ENCODE data around the gene NOTUM.

Gene NOTUM

GRCh38 chr17:81909231-81909630 is 51.8 kb downstream of the NOTUM start:
- H3K9me3 ChIP-seq (ENCODE audit: insufficient read depth, low read length, severe bottlenecking) = no peaks in the 10 kb centered on the region
- peaks cover 25% of the 10 kb centered on the region for H3K4me1 ChIP-seq (ENCODE audit: insufficient read depth, low read length)
- H3K36me3 ChIP-seq (ENCODE audit: insufficient read depth, low read length) = peaks cover 81% of the 10 kb centered on the region
- no peak overlapping the region for H3K27ac ChIP-seq (ENCODE audit: low read length)
- ATAC-seq (ENCODE audit: insufficient read depth, low read depth) (no peak), DNase-seq (no peak)
- peaks cover 21% of the 10 kb centered on the region for H3K79me2 ChIP-seq (ENCODE audit: insufficient read depth, low read length)
- H3K9ac ChIP-seq (ENCODE audit: low read depth, low read length) = peak overlapping the region; percentile 70; the same call in 1 of the 2 replicates
- H2AFZ ChIP-seq (ENCODE audit: low read depth, low read length) = no peak overlapping the region
- H3K4me3 ChIP-seq (ENCODE audit: low read depth in 1 of 2, low read length in 2 of 2) = no peak overlapping the region
- no peaks in the 10 kb centered on the region for H3K27me3 ChIP-seq (ENCODE audit: insufficient read depth, low read length, poor library complexity)
- H4K20me1 ChIP-seq (ENCODE audit: insufficient read depth, low read length) = peaks cover 53% of the 10 kb centered on the region
- TF ChIP-seq CTCF (IDR thresholded peaks at IDR 0.05; ENCODE audit: borderline replicate concordance, extremely low read depth, low read length, poor library complexity, severe bottlenecking) (no peak), EZH2 (IDR thresholded peaks at IDR 0.05; ENCODE audit: borderline replicate concordance, low read depth, low read length, severe bottlenecking) (no peak)
- peak overlapping the region; percentile 76 for H3K4me2 ChIP-seq (ENCODE audit: insufficient read depth, low read length)

- no peaks in the 10 kb centered on the region for H3K9me3 ChIP-seq (ENCODE audit: insufficient read depth, low read length, severe bottlenecking)
- ATAC-seq (ENCODE audit: insufficient read depth, low read depth) (no peak), DNase-seq (no peak)
- H3K4me2 ChIP-seq (ENCODE audit: insufficient read depth, low read length) = 0 out of 2 replicates have a peak overlapping the region, but pooled peaks have one; percentile 5
- peaks cover 81% of the 10 kb centered on the region for H3K36me3 ChIP-seq (ENCODE audit: insufficient read depth, low read length)
- H3K9ac ChIP-seq (ENCODE audit: low read depth, low read length) = peak overlapping the region; percentile 70; the same call in 1 of the 2 replicates
- H3K27ac ChIP-seq (ENCODE audit: low read length) = no peak overlapping the region
- no peak overlapping the region for H3K4me3 ChIP-seq (ENCODE audit: low read depth in 1 of 2, low read length in 2 of 2)
- peaks cover 49% of the 10 kb centered on the region for H4K20me1 ChIP-seq (ENCODE audit: insufficient read depth, low read length)
- TF ChIP-seq EZH2 (IDR thresholded peaks at IDR 0.05; ENCODE audit: borderline replicate concordance, low read depth, low read length, severe bottlenecking) = no peak
- no peak for TF ChIP-seq CTCF (IDR thresholded peaks at IDR 0.05; ENCODE audit: borderline replicate concordance, extremely low read depth, low read length, poor library complexity, severe bottlenecking)
- H3K79me2 ChIP-seq (ENCODE audit: insufficient read depth, low read length) = peaks cover 21% of the 10 kb centered on the region
- no peaks in the 10 kb centered on the region for H3K27me3 ChIP-seq (ENCODE audit: insufficient read depth, low read length, poor library complexity)
- H3K4me1 ChIP-seq (ENCODE audit: insufficient read depth, low read length) = peaks cover 25% of the 10 kb centered on the region
- H2AFZ ChIP-seq (ENCODE audit: low read depth, low read length) = no peak overlapping the region
These were observed 52.2 kb downstream of the NOTUM start for GRCh38 chr17:81908793-81909192.

- Histone ChIP-seq H4K20me1 (ENCODE audit: insufficient read depth, low read length) (peaks cover 42% of the 10 kb centered on the region), H3K9me3 (ENCODE audit: insufficient read depth, low read length, severe bottlenecking) (no peaks in the 10 kb centered on the region), H3K9ac (ENCODE audit: low read depth, low read length) (no peak overlapping the region), H3K4me1 (ENCODE audit: insufficient read depth, low read length) (peaks cover 25% of the 10 kb centered on the region), H3K36me3 (ENCODE audit: insufficient read depth, low read length) (peaks cover 73% of the 10 kb centered on the region), H3K4me3 (ENCODE audit: low read depth in 1 of 2, low read length in 2 of 2) (no peak overlapping the region), H2AFZ (ENCODE audit: low read depth, low read length) (no peak overlapping the region), H3K79me2 (ENCODE audit: insufficient read depth, low read length) (peaks cover 21% of the 10 kb centered on the region), H3K27me3 (ENCODE audit: insufficient read depth, low read length, poor library complexity) (no peaks in the 10 kb centered on the region), H3K27ac (ENCODE audit: low read length) (no peak overlapping the region; the same call in 1 of the 2 replicates), H3K4me2 (ENCODE audit: insufficient read depth, low read length) (no peak overlapping the region)
- TF ChIP-seq CTCF (IDR thresholded peaks at IDR 0.05; ENCODE audit: borderline replicate concordance, extremely low read depth, low read length, poor library complexity, severe bottlenecking) = no peak
- TF ChIP-seq EZH2 (IDR thresholded peaks at IDR 0.05; ENCODE audit: borderline replicate concordance, low read depth, low read length, severe bottlenecking) = no peak
- no peak for DNase-seq
- no peak for ATAC-seq (ENCODE audit: insufficient read depth, low read depth)
These were observed 53.5 kb downstream of the NOTUM start for GRCh38 chr17:81907219-81908145.

Data from DND-41 (cell line).